ENCODE measurements around the gene UMODL1.

DNA sequence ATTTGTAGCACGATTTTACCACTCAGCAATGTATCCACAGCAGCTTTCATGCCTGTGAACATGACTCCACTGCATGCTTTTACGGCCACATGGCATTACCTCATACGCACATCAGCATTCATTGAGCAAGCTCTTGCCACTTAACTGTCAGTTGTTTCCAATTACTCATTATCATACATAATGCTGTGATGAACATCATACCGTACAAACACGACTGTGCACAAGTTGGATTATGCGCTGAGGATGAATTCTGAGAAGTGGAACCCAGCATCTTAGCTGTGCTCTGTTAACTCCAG lies 9.6 kb downstream of the UMODL1 start:
- TF ChIP-seq BRCA1 (IDR thresholded peaks at IDR 0.05; ENCODE audit: low read depth, low read length) (no peak), POLR2AphosphoS5 (IDR thresholded peaks at IDR 0.05; ENCODE audit: low read length) (no peak), MYC (IDR thresholded peaks at IDR 0.05; ENCODE audit: insufficient read depth, insufficient read length, insufficient replicate concordance, low read length, severe bottlenecking) (no peak), EP300 (IDR thresholded peaks at IDR 0.05; ENCODE audit: borderline replicate concordance in 1 of 2, control insufficient read depth in 1 of 2, low read depth in 2 of 2, low read length in 2 of 2) (no peak), POLR2A (IDR thresholded peaks at IDR 0.05; ENCODE audit: low read depth, low read length) (no peak), ATF2 (IDR thresholded peaks at IDR 0.05; ENCODE audit: low read length) (no peak), ZZZ3 (IDR thresholded peaks at IDR 0.05; ENCODE audit: control insufficient read depth, insufficient read length, low read depth) (no peak), NFIC (IDR thresholded peaks at IDR 0.05; ENCODE audit: low read depth, low read length) (no peak), SUZ12 (IDR thresholded peaks at IDR 0.05; ENCODE audit: unreplicated experiment) (no peak), ZNF274 (IDR thresholded peaks at IDR 0.05; ENCODE audit: insufficient read depth, insufficient read length) (no peak), CTCF (IDR thresholded peaks at IDR 0.05 in 2 of 3, conservative IDR thresholded peaks at IDR 0.05 in 1 of 3; ENCODE audit: control insufficient read depth in 2 of 3, extremely low read depth in 1 of 3, insufficient read depth in 1 of 3, low read depth in 3 of 3, low read length in 3 of 3) (no peak), CREB1 (IDR thresholded peaks at IDR 0.05; ENCODE audit: low read depth) (no peak), EZH2 (IDR thresholded peaks at IDR 0.05; ENCODE audit: borderline replicate concordance, control insufficient read depth, low read depth, low read length) (no peak)

All from GM12878 (cell line).